Measurements from ENCODE around the gene OLA1.

DNA sequence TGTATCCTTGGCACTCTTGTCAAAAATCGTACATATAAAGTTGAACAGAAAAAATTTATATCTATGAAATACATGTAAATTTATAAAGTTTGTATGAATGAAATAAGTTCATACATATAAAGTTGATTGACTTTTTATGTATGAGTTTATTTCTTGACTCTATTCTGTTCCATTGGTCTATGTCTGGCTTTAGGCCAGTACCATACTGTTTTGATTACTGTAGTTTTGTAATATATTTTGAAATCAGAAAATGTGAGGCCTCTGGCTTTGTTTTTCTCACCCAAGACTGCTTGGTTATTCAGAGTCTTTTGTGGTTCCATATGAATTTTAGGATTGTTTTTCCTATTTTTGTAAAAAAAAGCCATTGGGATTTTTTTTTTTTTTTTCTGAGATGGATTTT, 44.6 kb upstream of the OLA1 start:
- TF ChIP-seq POLR2AphosphoS5 (IDR thresholded peaks at IDR 0.05; ENCODE audit: low read depth, low read length) (no peak), TAF1 (IDR thresholded peaks at IDR 0.05; ENCODE audit: borderline replicate concordance, insufficient read depth, low read length) (no peak)

All from PFSK-1 (cell line).